PFSK-1 (cell line): ENCODE measurements around the gene ABCB10.

Source experiments
- POLR2AphosphoS5 ChIP-seq: IDR thresholded peaks from 2 replicates; pipeline ENCODE4 v1.6.1; 2012; ENCODE audit warnings: low read depth, mild to moderate bottlenecking, control low read depth, low read length, moderate library complexity
- REST ChIP-seq, 2 experiments: IDR thresholded peaks; 2 replicates each; pipeline versions ENCODE4 v1.6.1 to v1.8.0; 2011 to 2012; ENCODE audit warnings: low read depth in 2 of 2, low read length in 2 of 2, control low read depth in 1 of 2, inconsistent platforms in 1 of 2, mild to moderate bottlenecking in 1 of 2, moderate library complexity in 1 of 2; ENCODE audit not compliant: insufficient read depth in 1 of 2

GRCh38 chr1:229470406-229471043, 88.0 kb downstream of the ABCB10 start:
- TF ChIP-seq REST (IDR thresholded peaks at IDR 0.05; ENCODE audit: insufficient read depth in 1 of 2, low read depth in 2 of 2, low read length in 2 of 2) (no peak), POLR2AphosphoS5 (no peak)
